Osteocyte (in vitro differentiated cells): ENCODE results near the gene PNMA8A. TPM values are rescaled to one million over a fixed set of nuclear protein-coding genes. Genes with fewer than 3 reads are reported as not detected.
A peak's percentile ranks its signal among the peaks of the same experiment; 100 is the strongest.

Experiments used
- DNase-seq: peaks from one replicate; pipeline ENCODE4 v3.0.0; 2021; ENCODE audit warnings: mixed read lengths; ENCODE audit not compliant: unreplicated experiment; ENCODE audit errors: extremely low spot score
- H3K27ac Mint-ChIP-seq: one replicate; pipeline ENCODE4 v1.8.0; 2021; ENCODE audit warnings: mild to moderate bottlenecking, mixed read lengths; ENCODE audit not compliant: unreplicated experiment
- H3K27me3 Mint-ChIP-seq: one replicate; pipeline ENCODE4 v1.8.0; 2021; ENCODE audit warnings: mixed read lengths; ENCODE audit not compliant: unreplicated experiment
- H3K36me3 Mint-ChIP-seq: one replicate; pipeline ENCODE4 v1.8.0; 2021; ENCODE audit warnings: mixed read lengths; ENCODE audit not compliant: unreplicated experiment
- H3K4me1 Mint-ChIP-seq: one replicate; pipeline ENCODE4 v1.8.0; 2021; ENCODE audit warnings: mixed read lengths; ENCODE audit not compliant: unreplicated experiment
- H3K4me3 Mint-ChIP-seq: one replicate; pipeline ENCODE4 v1.8.0; 2021; ENCODE audit warnings: mild to moderate bottlenecking, moderate library complexity, mixed read lengths; ENCODE audit not compliant: unreplicated experiment
- H3K9me3 Mint-ChIP-seq: one replicate; pipeline ENCODE4 v1.8.0; 2021; ENCODE audit warnings: mixed read lengths; ENCODE audit not compliant: unreplicated experiment
- CTCF ChIP-seq: fragments of 200-600 bp; sonication (generic); IDR thresholded peaks from 2 replicates; pipeline ENCODE4 v1.5.0; 2021; ENCODE audit warnings: antibody characterized with exemption, mild to moderate bottlenecking, moderate library complexity
- long read RNA-seq: library from polyadenylated mRNA; unstranded; transcript quantifications from one replicate; pipeline ENCODE4 v2.0.0, GENCODE V29; 2021
- total RNA-seq: library from RNA; stranded (reverse); gene quantifications from 2 replicates; pipeline ENCODE4 v1.2.1, GENCODE V29; 2021

The PNMA8A gene, protein sequence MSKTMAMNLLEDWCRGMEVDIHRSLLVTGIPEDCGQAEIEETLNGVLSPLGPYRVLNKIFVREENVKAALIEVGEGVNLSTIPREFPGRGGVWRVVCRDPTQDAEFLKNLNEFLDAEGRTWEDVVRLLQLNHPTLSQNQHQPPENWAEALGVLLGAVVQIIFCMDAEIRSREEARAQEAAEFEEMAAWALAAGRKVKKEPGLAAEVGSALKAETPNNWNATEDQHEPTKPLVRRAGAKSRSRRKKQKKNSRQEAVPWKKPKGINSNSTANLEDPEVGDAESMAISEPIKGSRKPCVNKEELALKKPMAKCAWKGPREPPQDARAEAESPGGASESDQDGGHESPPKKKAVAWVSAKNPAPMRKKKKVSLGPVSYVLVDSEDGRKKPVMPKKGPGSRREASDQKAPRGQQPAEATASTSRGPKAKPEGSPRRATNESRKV
- total RNA-seq: 10.3 and 10.8 TPM in 2 replicates
- long read RNA-seq, transcript PNMA8A-201 (3 exons, 3,689 nt): major isoform, 8 of 19 reads
- long read RNA-seq, partial matches to known transcripts: 3 of 19 reads
- long read RNA-seq, other reads (novel, unspliced or antisense): 5 of 19 reads

- Mint-ChIP-seq H3K27ac (peak within 1 kb of the TSS; percentile 7), H3K27me3 (no peaks in the 10 kb centered on the region), H3K9me3 (no peaks in the 10 kb centered on the region), H3K36me3 (peaks cover 4% of the 10 kb centered on the region), H3K4me3 (peak within 1 kb of the TSS; percentile 55), H3K4me1 (peaks cover 36% of the 10 kb centered on the region)
- peak; percentile 10 for TF ChIP-seq CTCF
- no peak for DNase-seq
These were observed at the start of gene PNMA8A for GRCh38 chr19:46471116-46471733. TSS of gene PNMA8A (minus strand) at chr19:46471563. CDS start at chr19:46471035, 528 bp downstream.

GRCh38 chr19:46520616-46521015 is 49.3 kb upstream of the PNMA8A start:
- Mint-ChIP-seq H3K27me3 (peaks cover 9% of the 10 kb centered on the region), H3K4me3 (no peak overlapping the region)
- DNase-seq: no peak

GRCh38 chr19:46517471-46517870 is 46.1 kb upstream of the PNMA8A start:
- no peaks in the 10 kb centered on the region for H3K36me3 Mint-ChIP-seq
- no peaks in the 10 kb centered on the region for H3K9me3 Mint-ChIP-seq
- no peak overlapping the region for H3K4me3 Mint-ChIP-seq
- no peak for TF ChIP-seq CTCF
- no peak overlapping the region for H3K27ac Mint-ChIP-seq
- no peak for DNase-seq
- peaks cover 8% of the 10 kb centered on the region for H3K4me1 Mint-ChIP-seq
- H3K27me3 Mint-ChIP-seq: peaks cover 7% of the 10 kb centered on the region

More at GRCh38 chr19:46520616-46521015, 49.3 kb upstream of the PNMA8A start:
- H3K9me3 Mint-ChIP-seq: no peaks in the 10 kb centered on the region
- no peak for TF ChIP-seq CTCF
- H3K36me3 Mint-ChIP-seq: no peaks in the 10 kb centered on the region
- no peaks in the 10 kb centered on the region for H3K4me1 Mint-ChIP-seq
- no peak overlapping the region for H3K27ac Mint-ChIP-seq

DNA sequence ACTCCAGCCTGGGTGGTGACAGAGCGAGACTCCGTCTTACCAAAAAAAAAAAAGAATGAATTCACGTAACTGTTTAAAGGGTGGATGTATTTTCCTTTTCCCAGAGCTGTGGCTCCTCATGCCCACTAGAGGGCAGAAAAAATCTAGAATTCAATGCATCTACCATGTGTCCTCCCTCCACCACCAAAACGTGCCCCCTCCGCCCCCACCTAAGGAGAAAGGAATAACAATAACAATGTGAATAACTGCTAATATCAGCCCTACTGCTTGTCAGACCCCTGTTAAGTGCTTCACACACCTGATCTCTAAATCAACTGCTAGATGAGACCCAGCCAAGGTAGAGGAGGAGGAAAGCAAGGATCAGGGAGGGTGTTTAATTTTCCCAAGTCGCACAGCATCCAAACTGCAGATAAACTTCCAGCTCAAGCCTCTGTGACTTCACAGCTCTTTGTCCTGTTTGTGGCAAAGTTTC is 44.6 kb upstream of the PNMA8A start:
- H3K4me1 Mint-ChIP-seq: peaks cover 8% of the 10 kb centered on the region
- TF ChIP-seq CTCF: peak; percentile 76
- H3K36me3 Mint-ChIP-seq: peaks cover 2% of the 10 kb centered on the region
- H3K9me3 Mint-ChIP-seq: peaks cover 6% of the 10 kb centered on the region
- H3K27ac Mint-ChIP-seq: no peak overlapping the region
- no peak for DNase-seq
- H3K27me3 Mint-ChIP-seq: peaks cover 7% of the 10 kb centered on the region
- no peak overlapping the region for H3K4me3 Mint-ChIP-seq

DNA sequence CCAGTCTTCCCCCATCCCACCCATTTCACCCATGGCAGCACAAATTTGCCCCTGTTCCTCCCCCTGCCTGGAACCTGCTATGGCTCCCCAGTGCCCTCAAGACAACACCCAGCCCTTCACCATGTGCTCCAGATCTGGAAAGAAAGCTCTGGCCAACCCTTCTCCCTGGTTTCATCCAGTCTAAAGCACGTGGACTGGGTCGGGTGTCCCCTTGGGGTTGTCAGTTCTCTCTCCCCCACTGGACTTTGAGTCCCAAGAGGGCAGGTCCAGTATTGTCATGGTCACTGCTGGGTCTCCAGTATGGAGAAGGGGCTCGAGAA is 43.9 kb upstream of the PNMA8A start:
- peaks cover 7% of the 10 kb centered on the region for H3K9me3 Mint-ChIP-seq
- H3K4me1 Mint-ChIP-seq: peaks cover 8% of the 10 kb centered on the region
- H3K27me3 Mint-ChIP-seq: peaks cover 7% of the 10 kb centered on the region
- H3K27ac Mint-ChIP-seq: no peak overlapping the region
- TF ChIP-seq CTCF: no peak
- no peak for DNase-seq
- H3K36me3 Mint-ChIP-seq: peaks cover 2% of the 10 kb centered on the region
- no peak overlapping the region for H3K4me3 Mint-ChIP-seq
